Body of pancreas (tissue), 4 donors: ENCODE results near the gene PRKG1. TPM values are rescaled to one million over a fixed set of nuclear protein-coding genes. Genes with fewer than 3 reads are reported as not detected.

Source experiments
- ATAC-seq: fragments of 150-250 bp; one replicate; pipeline ENCODE4 v1.9.1; 2016
- DNase-seq, 4 donors: peaks; one replicate each; pipeline ENCODE4 v3.0.0-alpha.2; 2019
- H3K27ac ChIP-seq, 4 donors: fragments of 200-600 bp; sonication (generic); 1 replicate in 3 of 4; 2 replicates in 1 of 4; pipeline versions ENCODE4 v1.5.1 to v1.6.1; 2016 to 2019; ENCODE audit warnings: mild to moderate bottlenecking in 1 of 4, mixed read lengths in 1 of 4, moderate library complexity in 1 of 4
- H3K27me3 ChIP-seq, 2 donors: fragments of 200-600 bp; sonication (generic); one replicate each; pipeline ENCODE4 v1.6.0; 2016; ENCODE audit warnings: mild to moderate bottlenecking in 1 of 2
- H3K36me3 ChIP-seq, 2 donors: fragments of 200-600 bp; sonication (generic); replicated peaks in 1 of 2; 2 replicates each; pipeline ENCODE4 v1.5.1; 2016; ENCODE audit warnings: low read depth in 2 of 2; ENCODE audit not compliant: insufficient read depth in 1 of 2
- H3K4me1 ChIP-seq: fragments of 200-600 bp; sonication (generic); one replicate; pipeline ENCODE4 v1.6.0; 2016
- H3K4me3 ChIP-seq, 2 donors: fragments of 200-600 bp; sonication (generic); 1 replicate in 1 of 2; 2 replicates in 1 of 2; pipeline ENCODE4 v1.5.1; 2016 to 2019
- H3K9me3 ChIP-seq, 3 donors: fragments of 200-600 bp; sonication (generic); 1 replicate in 2 of 3; 2 replicates in 1 of 3; pipeline ENCODE4 v1.5.1; 2016
- CTCF ChIP-seq, 7 experiments: fragments of 450-650 bp in 4 of 7; fragments of 200-600 bp in 3 of 7; sonication (generic) in 3 of 7; IDR thresholded peaks; one replicate each; pipeline ENCODE4 v1.5.1; 2016 to 2019; ENCODE audit warnings: antibody characterized with exemption in 7 of 7
- POLR2A ChIP-seq, 3 donors: fragments of 450-650 bp; IDR thresholded peaks; one replicate each; pipeline ENCODE4 v1.6.1; 2016; ENCODE audit warnings: antibody characterized with exemption in 3 of 3, mild to moderate bottlenecking in 2 of 3
- WGBS, 2 donors: methylation state at CpG; one replicate each; pipeline ENCODE4 v1.1.5; 2017; 5-methylcytosine and 5-hydroxymethylcytosine counted together
- intact Hi-C: fragments of 100-400 bp; cut with DNase I; formaldehyde crosslinking; loops from one replicate; pipeline ENCODE4 v1.15.1; 2023
- total RNA-seq, 2 donors: library from RNA; depleted of rRNA; stranded (reverse); fragments of >200 nt; gene quantifications; one replicate each; pipeline ENCODE4 v1.1.0, GENCODE V29; 2016

Gene PRKG1
- total RNA-seq, 2 donors from 2014 or later: 14.2 to 18.9 TPM

DNA sequence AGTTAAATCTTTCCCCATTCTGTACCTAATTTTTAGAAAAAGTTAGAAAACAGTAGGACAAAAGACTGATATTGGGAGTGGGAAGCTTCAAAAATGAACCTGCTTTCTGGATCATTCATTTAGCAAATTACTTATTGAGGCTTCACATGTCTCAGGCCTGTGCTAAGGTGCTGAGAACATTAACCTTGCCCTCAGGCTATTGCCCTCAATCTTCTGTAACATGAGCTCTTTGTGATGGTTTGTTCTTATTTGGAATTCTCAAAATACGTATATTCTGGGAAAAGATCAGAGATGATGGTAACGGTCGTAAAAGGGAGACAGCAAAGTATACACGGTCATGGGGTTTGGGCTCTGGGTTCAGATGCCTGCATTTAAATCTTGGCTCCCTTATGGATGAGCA lies 39.5 kb upstream of the PRKG1 start:
- DNase-seq: no peak
- Histone ChIP-seq H3K9me3 (no peaks in the 10 kb centered on the region), H3K4me1 (peaks cover 6% of the 10 kb centered on the region), H3K27ac (no peak overlapping the region), H3K4me3 (no peak overlapping the region), H3K36me3 (no peaks in the 10 kb centered on the region), H3K27me3 (no peaks in the 10 kb centered on the region)
- intact Hi-C loops: no loop called here
- WGBS, 2 donors: 78 to 94% methylated on average over 4 of the region's 4 CpGs
- no peak for ATAC-seq
- no peak for TF ChIP-seq CTCF (IDR thresholded peaks at IDR 0.05)
- no peak for TF ChIP-seq POLR2A (IDR thresholded peaks at IDR 0.05)

GRCh38 chr10:51035344-51035743 lies 38.9 kb upstream of the PRKG1 start:
- peak in 3 of 4 donors; percentile 75 to 79 (median 78) for DNase-seq
- intact Hi-C loops: no loop called here
- 46 to 66% methylated on average over 4 of the region's 4 CpGs for WGBS, 2 donors

GRCh38 chr10:51045871-51046270 lies 28.4 kb upstream of the PRKG1 start:
- H3K27ac ChIP-seq: no peak overlapping the region
- H3K9me3 ChIP-seq: no peaks in the 10 kb centered on the region
- no peaks in the 10 kb centered on the region for H3K36me3 ChIP-seq
- intact Hi-C loops: no loop called here
- WGBS, 2 donors: 92 to 97% methylated on average over 2 of the region's 2 CpGs
- no peak overlapping the region for H3K4me3 ChIP-seq
- H3K27me3 ChIP-seq: no peaks in the 10 kb centered on the region
- no peaks in the 10 kb centered on the region for H3K4me1 ChIP-seq
- no peak for DNase-seq
- no peak for ATAC-seq
- TF ChIP-seq CTCF (IDR thresholded peaks at IDR 0.05) (no peak), POLR2A (IDR thresholded peaks at IDR 0.05) (no peak)

More at GRCh38 chr10:51035344-51035743, 38.9 kb upstream of the PRKG1 start:
- no peaks in the 10 kb centered on the region for H3K9me3 ChIP-seq
- no peaks in the 10 kb centered on the region for H3K36me3 ChIP-seq
- TF ChIP-seq CTCF (IDR thresholded peaks at IDR 0.05) (no peak), POLR2A (IDR thresholded peaks at IDR 0.05) (no peak)
- H3K27me3 ChIP-seq: no peaks in the 10 kb centered on the region
- no peak for ATAC-seq
- no peak overlapping the region for H3K4me3 ChIP-seq
- peaks cover 6% of the 10 kb centered on the region for H3K4me1 ChIP-seq
- H3K27ac ChIP-seq: no peak overlapping the region

- ATAC-seq (no peak), DNase-seq (peak in 1 of 4 donors; percentile 7)
- intact Hi-C loops: no loop called here
- Histone ChIP-seq H3K36me3 (no peaks in the 10 kb centered on the region), H3K4me3 (no peak overlapping the region), H3K9me3 (no peaks in the 10 kb centered on the region), H3K27me3 (no peaks in the 10 kb centered on the region), H3K4me1 (peaks cover 3% of the 10 kb centered on the region), H3K27ac (no peak overlapping the region)
- WGBS, 2 donors: 81% methylated on average over 6 of the region's 6 CpGs
- TF ChIP-seq CTCF (IDR thresholded peaks at IDR 0.05): no peak
These were observed 27.6 kb upstream of the PRKG1 start for GRCh38 chr10:51046654-51047053.

DNA sequence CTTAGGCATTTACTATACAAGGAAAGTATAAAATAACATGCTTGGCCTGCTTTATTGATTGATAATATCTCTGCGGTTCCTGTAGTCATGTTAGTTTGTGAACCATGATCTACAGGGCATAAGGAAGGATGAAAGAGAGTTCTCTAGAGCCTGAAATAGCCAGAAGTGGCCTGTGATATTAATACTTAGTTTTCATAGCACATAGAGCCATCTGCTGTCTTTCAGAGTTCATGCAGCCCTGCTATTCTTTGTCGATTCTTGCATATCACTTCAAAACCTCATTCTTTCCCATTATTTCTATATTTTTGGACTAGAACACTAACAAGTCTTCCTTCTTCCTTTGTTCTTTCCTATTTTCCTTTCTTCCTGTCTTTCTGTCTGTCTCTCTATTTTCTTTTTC lies 26.4 kb upstream of the PRKG1 start:
- 53 to 70% methylated on average over 2 of the region's 2 CpGs for WGBS, 2 donors

More for the DNA sequence above, 26.4 kb upstream of the PRKG1 start:
- no peaks in the 10 kb centered on the region for H3K36me3 ChIP-seq
- intact Hi-C loops: no loop called here
- TF ChIP-seq POLR2A (IDR thresholded peaks at IDR 0.05) (no peak), CTCF (IDR thresholded peaks at IDR 0.05) (peak in 3 of 7 experiments; percentile 24 to 39 (median 31))
- DNase-seq (no peak), ATAC-seq (no peak)
- no peak overlapping the region for H3K27ac ChIP-seq
- no peak overlapping the region for H3K4me3 ChIP-seq
- peaks cover 4% of the 10 kb centered on the region for H3K4me1 ChIP-seq
- no peaks in the 10 kb centered on the region for H3K27me3 ChIP-seq
- H3K9me3 ChIP-seq: no peaks in the 10 kb centered on the region
